Measurements from ENCODE around the gene THAP8. TPM values are rescaled to one million over a fixed set of nuclear protein-coding genes. Genes with fewer than 3 reads are reported as not detected.

THAP8 gene
- total and polyA plus RNA-seq, 2 of the 8 experiments (the other 6 are each of a cell fraction or from before 2014, with no cell fraction given): 6.0 to 11.1 TPM

DNA sequence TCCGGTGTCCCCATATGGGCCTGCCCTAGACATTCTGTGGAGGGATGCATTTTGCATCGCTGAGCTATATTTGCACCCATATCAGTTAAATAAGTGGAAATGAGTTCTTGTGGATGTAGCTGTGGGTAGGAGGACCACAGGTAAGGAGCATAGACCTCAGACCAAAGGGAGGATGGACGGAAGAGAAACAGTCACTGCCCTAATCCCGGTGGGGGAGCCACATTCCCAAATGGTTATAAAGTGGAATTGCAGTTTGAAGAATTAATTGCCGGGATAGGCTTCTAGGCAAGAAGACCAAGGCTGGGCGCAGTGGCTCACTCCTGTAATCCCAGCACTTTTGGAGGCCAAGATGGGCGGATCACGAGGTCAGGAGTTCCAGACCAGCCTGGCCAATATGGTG, 57.3 kb downstream of the THAP8 start:
- H4K5ac ChIP-seq (ENCODE audit: insufficient read length, low read depth, low read length): no peak overlapping the region
- H2AFZ ChIP-seq (ENCODE audit: low read length): no peak overlapping the region
- no peak for DNase-seq (ENCODE audit: low read depth in 1 of 2, low spot score in 2 of 2)
- H3K4me2 ChIP-seq (ENCODE audit: insufficient read depth in 1 of 2, low read depth in 2 of 2, low read length in 2 of 2): peak overlapping the region in 1 of 2 experiments; percentile 84; a peak in 1 of 4 replicates
- H3K36me3 ChIP-seq (ENCODE audit: control insufficient read depth in 2 of 4, insufficient read depth in 4 of 4, low read length in 3 of 4): peaks cover 0 to 2% (median 0%) of the 10 kb centered on the region in 4 experiments; a peak in 1 of 8 replicates
- H2BK12ac ChIP-seq (ENCODE audit: low read depth, low read length): no peak overlapping the region
- H3K56ac ChIP-seq (replicated peaks; ENCODE audit: insufficient read length, low read depth, low read length): no peak overlapping the region
- peaks cover 0 to 5% (median 1%) of the 10 kb centered on the region in 4 experiments; a peak in 4 of 7 replicates for H3K4me1 ChIP-seq (replicated peaks in 1 of 4; ENCODE audit: control insufficient read depth in 3 of 4, insufficient read depth in 4 of 4, low read length in 3 of 4)
- no peak overlapping the region for H3K18ac ChIP-seq (ENCODE audit: extremely low read depth, low read length)
- WGBS, 2 experiments (ENCODE audit: extremely low coverage in 1 of 2, insufficient coverage in 1 of 2, insufficient read length in 1 of 2, insufficient replicate concordance in 2 of 2, low coverage in 1 of 2, low lambda C conversion rate in 2 of 2, missing lambda C conversion rate in 1 of 2): 90% methylated on average over 8 of the region's 8 CpGs; no CpG with 5 or more reads in 1 of the 2 experiments
- H3K27me3 ChIP-seq (replicated peaks in 1 of 4; ENCODE audit: control insufficient read depth in 3 of 4, extremely low read depth in 1 of 4, insufficient read depth in 3 of 4, low read length in 3 of 4): no peaks in the 10 kb centered on the region
- H3K27ac ChIP-seq (ENCODE audit: low read depth, low read length): no peak overlapping the region
- H3K23ac ChIP-seq (ENCODE audit: insufficient read length): no peak overlapping the region
- no peaks in the 10 kb centered on the region for H3K9me3 ChIP-seq (ENCODE audit: insufficient read depth in 2 of 2, low read depth in 1 of 2, low read length in 1 of 2)
- H2BK20ac ChIP-seq (ENCODE audit: low read length): no peak overlapping the region
- no peak for FAIRE-seq
- peaks cover 0 to 9% of the 10 kb centered on the region in 2 experiments; a peak in 2 of 4 replicates for H3K79me2 ChIP-seq (ENCODE audit: control insufficient read depth in 1 of 2, insufficient read depth in 2 of 2, low read length in 2 of 2)
- H4K20me1 ChIP-seq (replicated peaks in 1 of 2; ENCODE audit: control insufficient read depth in 1 of 2, insufficient read depth in 2 of 2, low read length in 2 of 2): peaks cover 2 to 14% of the 10 kb centered on the region in 2 experiments
- H3K9ac ChIP-seq (replicated peaks in 1 of 4; ENCODE audit: extremely low read depth in 1 of 4, low read depth in 3 of 4, low read length in 3 of 4): no peak overlapping the region
- peak overlapping the region in 1 of 4 experiments; percentile 82; a peak in 1 of 8 replicates for H3K4me3 ChIP-seq (ENCODE audit: extremely low read depth in 1 of 4, insufficient read depth in 2 of 4, low read depth in 3 of 4, low read length in 4 of 4)
- H3K23me2 ChIP-seq (ENCODE audit: low read depth, low read length): peaks cover 7% of the 10 kb centered on the region; the same call in 1 of the 2 replicates
- ChIA-PET POLR2A (ENCODE audit: partially characterized antibody) (interaction anchor here (1.5 to 1.9 kb wide), 3 partner anchors 10 to 57 kb away, joined by 5 to 8 read pairs (median 5); partner anchors contain the start of gene THAP8), CTCF (ENCODE audit: partially characterized antibody) (interaction anchor here (0.6 to 4.1 kb wide), 12 partner anchors 10 to 304 kb away, joined by 3 to 19 read pairs (median 4); partner anchors contain the start of genes SYNE4 and THAP8)
- no peak for TF ChIP-seq RNF2 (IDR thresholded peaks at IDR 0.05; ENCODE audit: borderline replicate concordance, low read depth, low read length, missing control alignments, poor library complexity, severe bottlenecking)
- H3K4ac ChIP-seq (replicated peaks; ENCODE audit: insufficient read length, low read depth, low read length): no peak overlapping the region
- no peak overlapping the region for H2AK5ac ChIP-seq (ENCODE audit: low read depth, low read length)
- no peak overlapping the region for H4K91ac ChIP-seq (replicated peaks; ENCODE audit: insufficient read length, low read length)
- H4K8ac ChIP-seq (ENCODE audit: extremely low read depth, insufficient read depth, low read length): no peak overlapping the region
- no peak overlapping the region for H2BK120ac ChIP-seq (replicated peaks; ENCODE audit: low read depth, low read length)
- no peak overlapping the region for H2BK15ac ChIP-seq (ENCODE audit: low read length)
- H3K14ac ChIP-seq (ENCODE audit: insufficient read length): no peak overlapping the region
- peaks cover 11% of the 10 kb centered on the region for H3K79me1 ChIP-seq (ENCODE audit: low read depth, low read length)
- no peak overlapping the region for H2BK5ac ChIP-seq (ENCODE audit: low read depth, low read length)

All from H1 (cell line).